ENCODE data around the gene FBXL4. TPM values are rescaled to one million over a fixed set of nuclear protein-coding genes. Genes with fewer than 3 reads are reported as not detected.
"Not testable (repeated sequence)": the region's sequence is repeated elsewhere in the genome, so short reads cannot be mapped to it uniquely, and the experiment has no call there.

FBXL4 gene
- total RNA-seq, 2 experiments from 2014 or later, result 12.5 to 15.4 TPM

GRCh38 chr6:98937351-98937750 is 10.4 kb downstream of the FBXL4 start:
- H3K4me1 Mint-ChIP-seq, result peaks cover 3% of the 10 kb centered on the region
- H3K36me3 Mint-ChIP-seq, result peaks cover 46% of the 10 kb centered on the region
- DNase-seq (no peak), ATAC-seq (ENCODE audit: low read depth) (no peak)
- peaks cover 11% of the 10 kb centered on the region for H3K9me3 Mint-ChIP-seq
- POLR2A ChIA-PET, result no interaction called here
- no peak overlapping the region for H3K4me3 Mint-ChIP-seq
- H3K27me3 Mint-ChIP-seq, result no peaks in the 10 kb centered on the region
- no peak overlapping the region for H3K27ac Mint-ChIP-seq

- Mint-ChIP-seq H3K27me3 (no peaks in the 10 kb centered on the region), H3K4me3 (no peak overlapping the region), H3K9me3 (peaks cover 2% of the 10 kb centered on the region), H3K4me1 (peaks cover 7% of the 10 kb centered on the region), H3K36me3 (peaks cover 30% of the 10 kb centered on the region), H3K27ac (no peak overlapping the region)
- ATAC-seq (ENCODE audit: low read depth), result no peak
- DNase-seq, result no peak
- POLR2A ChIA-PET, result no interaction called here
Measured at GRCh38 chr6:98932381-98932780, 15.4 kb downstream of the FBXL4 start.

GRCh38 chr6:98931696-98932095 is 16.1 kb downstream of the FBXL4 start:
- POLR2A ChIA-PET, result no interaction called here
- Mint-ChIP-seq H3K4me3 (no peak overlapping the region), H3K27ac (no peak overlapping the region), H3K9me3 (peaks cover 2% of the 10 kb centered on the region), H3K27me3 (no peaks in the 10 kb centered on the region), H3K4me1 (peaks cover 6% of the 10 kb centered on the region), H3K36me3 (peaks cover 33% of the 10 kb centered on the region)
- no peak for ATAC-seq (ENCODE audit: low read depth)
- DNase-seq, result no peak

DNA sequence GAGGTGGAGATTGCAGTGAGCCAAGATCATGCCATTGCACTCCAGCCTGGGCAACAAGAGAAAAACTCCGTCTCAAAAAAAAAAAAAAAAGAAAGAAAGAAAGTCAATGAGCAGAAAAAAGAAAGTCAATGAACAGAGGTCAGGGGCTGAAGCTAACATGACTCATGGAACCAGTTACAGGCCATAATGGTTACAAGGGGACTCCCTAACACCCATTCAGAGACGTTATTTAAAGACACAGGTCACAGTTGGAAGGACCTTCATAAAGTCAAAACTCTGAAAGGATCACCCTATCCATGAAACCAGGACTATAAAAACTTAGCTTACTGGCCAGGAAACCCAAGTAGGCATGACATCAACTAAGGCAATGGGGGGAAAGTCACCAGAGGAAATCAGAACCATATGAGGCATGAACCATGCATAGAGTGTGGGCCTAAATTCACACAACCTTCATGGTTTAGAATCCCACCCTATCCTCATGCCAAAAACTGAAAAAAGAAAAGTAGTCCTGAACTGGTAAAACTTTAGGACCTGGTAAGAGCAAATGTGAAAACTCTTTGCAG is 18.2 kb downstream of the FBXL4 start:
- peaks cover 2% of the 10 kb centered on the region for H3K9me3 Mint-ChIP-seq
- no peak overlapping the region for H3K27ac Mint-ChIP-seq
- POLR2A ChIA-PET, result no interaction called here
- H3K27me3 Mint-ChIP-seq, result no peaks in the 10 kb centered on the region
- H3K4me3 Mint-ChIP-seq, result no peak overlapping the region
- ATAC-seq (ENCODE audit: low read depth) (no peak), DNase-seq (no peak)
- peaks cover 41% of the 10 kb centered on the region for H3K36me3 Mint-ChIP-seq
- H3K4me1 Mint-ChIP-seq, result peaks cover 6% of the 10 kb centered on the region

- DNase-seq (no peak), ATAC-seq (ENCODE audit: low read depth) (no peak)
- Mint-ChIP-seq H3K36me3 (peaks cover 39% of the 10 kb centered on the region), H3K27ac (no peak overlapping the region), H3K4me1 (peaks cover 6% of the 10 kb centered on the region), H3K27me3 (no peaks in the 10 kb centered on the region), H3K9me3 (peaks cover 2% of the 10 kb centered on the region), H3K4me3 (no peak overlapping the region)
- POLR2A ChIA-PET, result no interaction called here
Measured at GRCh38 chr6:98928688-98929087, 19.1 kb downstream of the FBXL4 start.

GRCh38 chr6:98927534-98927933 is 20.2 kb downstream of the FBXL4 start:
- H3K4me1 Mint-ChIP-seq, result peaks cover 4% of the 10 kb centered on the region
- H3K9me3 Mint-ChIP-seq, result peaks cover 2% of the 10 kb centered on the region
- H3K27ac Mint-ChIP-seq, result no peak overlapping the region
- H3K27me3 Mint-ChIP-seq, result no peaks in the 10 kb centered on the region
- ATAC-seq (ENCODE audit: low read depth), result no peak
- H3K36me3 Mint-ChIP-seq, result peaks cover 30% of the 10 kb centered on the region
- DNase-seq, result no peak
- H3K4me3 Mint-ChIP-seq, result no peak overlapping the region
- POLR2A ChIA-PET, result no interaction called here

GRCh38 chr6:98925831-98926230 is 21.9 kb downstream of the FBXL4 start:
- Mint-ChIP-seq H3K27ac (no peak overlapping the region), H3K27me3 (no peaks in the 10 kb centered on the region), H3K36me3 (peaks cover 28% of the 10 kb centered on the region), H3K4me1 (peaks cover 11% of the 10 kb centered on the region), H3K9me3 (peaks cover 2% of the 10 kb centered on the region), H3K4me3 (no peak overlapping the region)
- ATAC-seq (ENCODE audit: low read depth), result no peak
- no peak for DNase-seq
- POLR2A ChIA-PET, result no interaction called here

DNA sequence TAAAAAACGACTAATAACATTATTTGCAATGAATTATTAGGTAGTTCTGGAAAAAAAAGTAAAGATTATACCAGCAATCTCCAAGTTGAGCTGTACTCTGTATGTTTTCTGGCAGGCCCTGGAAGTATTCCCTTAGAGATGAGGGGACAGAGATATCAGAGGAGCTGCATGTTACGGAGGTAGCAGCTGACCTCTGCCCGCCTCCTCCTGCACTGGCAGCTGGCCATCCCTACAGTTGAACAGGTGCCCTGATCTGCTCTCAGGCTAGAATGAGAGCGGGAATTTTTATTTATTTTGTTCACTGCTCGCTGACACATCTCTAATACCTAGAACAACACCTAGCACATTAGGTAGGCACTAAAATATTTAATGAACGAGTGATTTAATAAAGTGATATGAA is 23.1 kb downstream of the FBXL4 start:
- no peaks in the 10 kb centered on the region for H3K9me3 Mint-ChIP-seq
- H3K27ac Mint-ChIP-seq, result no peak overlapping the region
- H3K36me3 Mint-ChIP-seq, result peaks cover 24% of the 10 kb centered on the region
- peaks cover 8% of the 10 kb centered on the region for H3K4me1 Mint-ChIP-seq
- POLR2A ChIA-PET, result no interaction called here
- no peaks in the 10 kb centered on the region for H3K27me3 Mint-ChIP-seq
- ATAC-seq (ENCODE audit: low read depth) (no peak), DNase-seq (no peak)
- no peak overlapping the region for H3K4me3 Mint-ChIP-seq

- POLR2A ChIA-PET, result no interaction called here
- no peak for ATAC-seq (ENCODE audit: low read depth)
- no peak for DNase-seq
- Mint-ChIP-seq H3K27ac (no peak overlapping the region), H3K9me3 (no peaks in the 10 kb centered on the region), H3K36me3 (peaks cover 19% of the 10 kb centered on the region), H3K4me1 (peaks cover 8% of the 10 kb centered on the region), H3K4me3 (no peak overlapping the region), H3K27me3 (no peaks in the 10 kb centered on the region)
Measured at GRCh38 chr6:98920904-98921431, 26.8 kb downstream of the FBXL4 start.

GRCh38 chr6:98910946-98911345 is 36.8 kb downstream of the FBXL4 start:
- DNase-seq; H3K27me3 Mint-ChIP-seq; H3K4me1 Mint-ChIP-seq; ATAC-seq (ENCODE audit: low read depth); H3K4me3 Mint-ChIP-seq; H3K27ac Mint-ChIP-seq; POLR2A ChIA-PET: not testable (repeated sequence)
- H3K36me3 Mint-ChIP-seq, result peaks cover 53% of the 10 kb centered on the region
- peaks cover 12% of the 10 kb centered on the region for H3K9me3 Mint-ChIP-seq

GRCh38 chr6:98909236-98909635 is 38.5 kb downstream of the FBXL4 start:
- no peaks in the 10 kb centered on the region for H3K27me3 Mint-ChIP-seq
- peaks cover 3% of the 10 kb centered on the region for H3K4me1 Mint-ChIP-seq
- H3K4me3 Mint-ChIP-seq, result no peak overlapping the region
- H3K36me3 Mint-ChIP-seq, result peaks cover 53% of the 10 kb centered on the region
- POLR2A ChIA-PET, result no interaction called here
- peaks cover 12% of the 10 kb centered on the region for H3K9me3 Mint-ChIP-seq
- H3K27ac Mint-ChIP-seq, result no peak overlapping the region
- no peak for DNase-seq
- ATAC-seq (ENCODE audit: low read depth), result no peak

DNA sequence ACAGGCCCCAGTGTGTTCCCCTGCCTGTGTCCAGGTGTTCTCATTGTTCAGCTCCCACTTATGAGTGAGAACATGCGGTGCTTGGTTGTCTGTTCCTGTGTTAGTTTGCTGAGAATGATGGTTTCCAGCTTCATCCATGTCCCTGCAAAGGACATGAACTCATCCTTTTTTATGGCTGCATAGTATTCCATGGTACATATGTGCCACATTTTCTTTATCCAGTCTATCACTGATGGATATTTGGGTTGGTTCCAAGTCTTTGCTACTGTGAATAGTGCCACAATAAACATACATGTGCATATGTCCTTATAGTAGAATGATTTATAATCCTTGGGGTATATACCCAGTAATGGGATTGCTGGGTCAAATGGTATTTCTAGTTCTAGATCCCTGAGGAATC is 41.4 kb downstream of the FBXL4 start:
- H3K4me3 Mint-ChIP-seq; POLR2A ChIA-PET; ATAC-seq (ENCODE audit: low read depth); H3K9me3 Mint-ChIP-seq; H3K27ac Mint-ChIP-seq; DNase-seq; H3K27me3 Mint-ChIP-seq; H3K4me1 Mint-ChIP-seq: not testable (repeated sequence)
- peaks cover 47% of the 10 kb centered on the region for H3K36me3 Mint-ChIP-seq

GRCh38 chr6:98905759-98906158 is 42.0 kb downstream of the FBXL4 start:
- ATAC-seq (ENCODE audit: low read depth) (no peak), DNase-seq (no peak)
- no peaks in the 10 kb centered on the region for H3K9me3 Mint-ChIP-seq
- peaks cover 52% of the 10 kb centered on the region for H3K36me3 Mint-ChIP-seq
- POLR2A ChIA-PET, result no interaction called here
- no peaks in the 10 kb centered on the region for H3K27me3 Mint-ChIP-seq
- H3K27ac Mint-ChIP-seq, result no peak overlapping the region
- H3K4me1 Mint-ChIP-seq, result peaks cover 3% of the 10 kb centered on the region
- H3K4me3 Mint-ChIP-seq, result no peak overlapping the region

GRCh38 chr6:98904096-98904495 is 43.6 kb downstream of the FBXL4 start:
- no peaks in the 10 kb centered on the region for H3K9me3 Mint-ChIP-seq
- peaks cover 3% of the 10 kb centered on the region for H3K4me1 Mint-ChIP-seq
- POLR2A ChIA-PET, result interaction anchor here (0.7 kb wide), 1 partner anchor 1556 kb away, joined by 3 read pairs; no protein-coding TSS in a partner anchor
- no peak overlapping the region for H3K27ac Mint-ChIP-seq
- no peaks in the 10 kb centered on the region for H3K27me3 Mint-ChIP-seq
- H3K4me3 Mint-ChIP-seq, result no peak overlapping the region
- peaks cover 48% of the 10 kb centered on the region for H3K36me3 Mint-ChIP-seq
- no peak for ATAC-seq (ENCODE audit: low read depth)
- no peak for DNase-seq

GRCh38 chr6:98900706-98901105 is 47.0 kb downstream of the FBXL4 start:
- Mint-ChIP-seq H3K4me1 (peaks cover 4% of the 10 kb centered on the region), H3K27me3 (no peaks in the 10 kb centered on the region), H3K36me3 (peaks cover 43% of the 10 kb centered on the region), H3K4me3 (no peak overlapping the region), H3K27ac (no peak overlapping the region), H3K9me3 (peaks cover 2% of the 10 kb centered on the region)
- DNase-seq (no peak), ATAC-seq (ENCODE audit: low read depth) (no peak)
- POLR2A ChIA-PET, result no interaction called here

All from activated naive CD8-positive, alpha-beta T cell treated with anti-CD3 and anti-CD28 coated beads, Interleukin-2, amount 10 ng/mL, durations not matched to agents 7 days and 5 days (primary cell).